ENCODE data around the gene MPRIP. TPM values are rescaled to one million over a fixed set of nuclear protein-coding genes. Genes with fewer than 3 reads are reported as not detected.

The MPRIP gene
- total RNA-seq, 1 experiment from 2014 or later, result 132 TPM

DNA sequence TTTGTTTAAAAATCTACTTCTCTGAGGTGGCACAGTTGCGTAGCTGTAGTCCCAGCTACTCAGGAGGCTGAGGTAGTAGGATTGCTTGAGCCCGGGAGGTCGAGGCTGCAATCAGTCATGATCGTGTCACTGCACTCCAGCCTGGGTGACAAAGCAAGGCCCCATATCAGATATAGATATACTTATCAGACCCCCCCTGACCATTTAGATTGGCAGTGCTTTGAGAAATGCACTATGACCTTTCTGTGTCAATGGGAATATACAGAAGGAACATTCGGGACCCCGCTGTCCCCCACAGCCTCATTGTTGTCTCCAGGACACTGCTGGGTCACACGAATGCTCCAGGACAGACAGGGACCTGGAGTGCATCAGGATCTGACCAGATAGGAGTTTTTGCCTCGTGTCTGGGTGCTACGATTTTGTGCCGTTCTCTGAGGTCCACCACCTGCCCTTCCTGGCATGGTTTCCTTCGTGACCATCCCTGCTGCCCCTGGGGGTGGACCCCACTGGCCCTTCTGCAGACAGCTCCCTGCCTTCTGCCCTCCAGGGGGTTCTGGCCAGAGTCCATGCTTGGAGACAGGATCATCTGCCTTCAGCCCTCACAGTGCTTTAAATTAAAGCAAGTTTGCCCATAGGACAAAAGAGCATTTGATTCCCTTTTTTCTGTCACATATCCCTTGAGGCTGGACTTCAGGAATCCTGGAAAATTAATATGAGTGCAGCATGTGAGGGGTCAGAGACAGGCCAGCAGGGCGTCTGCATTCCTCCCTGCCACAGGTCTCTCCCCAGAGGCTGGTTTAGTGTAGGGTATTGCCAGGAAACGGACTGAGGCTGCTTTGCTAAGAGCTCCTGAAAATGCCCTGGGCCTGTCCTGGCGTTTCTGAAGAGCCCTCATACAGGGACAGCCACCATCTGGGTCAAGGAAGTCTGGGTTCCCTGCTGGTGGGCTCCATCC lies 144.6 kb downstream of the MPRIP start:
- no peak overlapping the region for H3K4me3 Mint-ChIP-seq
- no peaks in the 10 kb centered on the region for H3K79me1 ChIP-seq (ENCODE audit: insufficient read depth, low read depth, low read length, poor library complexity, severe bottlenecking)

More for the DNA sequence above, 144.6 kb downstream of the MPRIP start:
- H3K23me2 ChIP-seq (ENCODE audit: insufficient read length, low read depth, low read length, poor library complexity, severe bottlenecking), result no peaks in the 10 kb centered on the region
- H3T11ph ChIP-seq (ENCODE audit: low read length), result no peak overlapping the region
- no peak overlapping the region for H3K4me2 ChIP-seq (ENCODE audit: insufficient read depth, insufficient read length, low read length)
- no peaks in the 10 kb centered on the region for H3K9me3 ChIP-seq (ENCODE audit: control insufficient read depth, low read depth, low read length)
- no peak overlapping the region for H3K18ac ChIP-seq (ENCODE audit: insufficient read length, low read depth, low read length)
- Mint-ChIP-seq H3K27ac (peak overlapping the region in 2 of 3 experiments; percentile 31 to 73; a peak in 4 of 7 replicates), H3K27me3 (ENCODE audit: low read depth) (no peaks in the 10 kb centered on the region), H3K9me3 (no peaks in the 10 kb centered on the region), H3K4me1 (peaks cover 8 to 20% of the 10 kb centered on the region in 2 experiments), H3K36me3 (ENCODE audit: insufficient read depth in 1 of 3, low read depth in 3 of 3) (peaks cover 0 to 29% (median 14%) of the 10 kb centered on the region in 3 experiments; a peak in 5 of 7 replicates)
- no peak overlapping the region for H2BK15ac ChIP-seq (ENCODE audit: low read depth, low read length)
- no peak overlapping the region for H3K4ac ChIP-seq (ENCODE audit: low read depth, low read length)
- H3K23ac ChIP-seq (ENCODE audit: insufficient read length, low read depth, low read length), result no peak overlapping the region
- H4K8ac ChIP-seq (replicated peaks; ENCODE audit: insufficient read length, low read depth, low read length), result no peak overlapping the region
- H3K14ac ChIP-seq (ENCODE audit: insufficient read depth, low read length), result no peak overlapping the region
- no peak overlapping the region for H2BK5ac ChIP-seq (ENCODE audit: insufficient read length, low read length)
- H3K9ac ChIP-seq (ENCODE audit: extremely low read depth, insufficient read length, low read length), result no peak overlapping the region
- no peaks in the 10 kb centered on the region for H3K79me2 ChIP-seq (ENCODE audit: insufficient read depth, low read length)
- no peak overlapping the region for H4K5ac ChIP-seq (ENCODE audit: insufficient read length, low read depth, low read length)
- no peak overlapping the region for H2BK20ac ChIP-seq (ENCODE audit: low read depth, low read length, poor library complexity, severe bottlenecking)
- H4K91ac ChIP-seq (ENCODE audit: insufficient read length, low read depth, low read length), result no peak overlapping the region
- H2BK120ac ChIP-seq (ENCODE audit: low read depth, low read length, poor library complexity, severe bottlenecking), result no peak overlapping the region
- H3K27ac ChIP-seq (ENCODE audit: insufficient read length, low read depth, low read length), result no peak overlapping the region
- no peak overlapping the region for H2BK12ac ChIP-seq (ENCODE audit: insufficient read length, low read depth, low read length)
- H3K4me1 ChIP-seq (ENCODE audit: insufficient read depth, low read length), result no peaks in the 10 kb centered on the region
- H2AFZ ChIP-seq (ENCODE audit: low read length), result no peak overlapping the region
- WGBS (ENCODE audit: extremely low coverage, insufficient read length, low lambda C conversion rate), result no CpG with 5 or more reads among the region's 14 CpGs
- no peaks in the 10 kb centered on the region for H4K20me1 ChIP-seq (ENCODE audit: control insufficient read depth, insufficient read depth, insufficient read length)
- H3K56ac ChIP-seq (ENCODE audit: insufficient read length, low read depth, low read length), result no peak overlapping the region
- TF ChIP-seq, protein P1, sequence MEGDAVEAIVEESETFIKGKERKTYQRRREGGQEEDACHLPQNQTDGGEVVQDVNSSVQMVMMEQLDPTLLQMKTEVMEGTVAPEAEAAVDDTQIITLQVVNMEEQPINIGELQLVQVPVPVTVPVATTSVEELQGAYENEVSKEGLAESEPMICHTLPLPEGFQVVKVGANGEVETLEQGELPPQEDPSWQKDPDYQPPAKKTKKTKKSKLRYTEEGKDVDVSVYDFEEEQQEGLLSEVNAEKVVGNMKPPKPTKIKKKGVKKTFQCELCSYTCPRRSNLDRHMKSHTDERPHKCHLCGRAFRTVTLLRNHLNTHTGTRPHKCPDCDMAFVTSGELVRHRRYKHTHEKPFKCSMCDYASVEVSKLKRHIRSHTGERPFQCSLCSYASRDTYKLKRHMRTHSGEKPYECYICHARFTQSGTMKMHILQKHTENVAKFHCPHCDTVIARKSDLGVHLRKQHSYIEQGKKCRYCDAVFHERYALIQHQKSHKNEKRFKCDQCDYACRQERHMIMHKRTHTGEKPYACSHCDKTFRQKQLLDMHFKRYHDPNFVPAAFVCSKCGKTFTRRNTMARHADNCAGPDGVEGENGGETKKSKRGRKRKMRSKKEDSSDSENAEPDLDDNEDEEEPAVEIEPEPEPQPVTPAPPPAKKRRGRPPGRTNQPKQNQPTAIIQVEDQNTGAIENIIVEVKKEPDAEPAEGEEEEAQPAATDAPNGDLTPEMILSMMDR (conservative IDR thresholded peaks at IDR 0.05), result no peak
- no peaks in the 10 kb centered on the region for H3K27me3 ChIP-seq (ENCODE audit: insufficient read depth, low read length)
- no peak for DNase-seq
- H2AK5ac ChIP-seq (ENCODE audit: insufficient read length, low read length), result no peak overlapping the region

Data from H9 (cell line).